Tibial artery (tissue), 4 donors: ENCODE measurements around the gene NEK4.

ENCODE experiments used
- DNase-seq, 2 donors: peaks; one replicate each; pipeline ENCODE4 v3.0.0-alpha.2; 2019
- H3K27ac ChIP-seq, 2 donors: fragments of 200-600 bp; sonication (generic) in 1 of 2; 1 replicate in 1 of 2; 2 replicates in 1 of 2; pipeline ENCODE4 v1.5.1; 2018 to 2019; ENCODE audit warnings: mild to moderate bottlenecking in 1 of 2
- H3K27me3 ChIP-seq, 2 donors: fragments of 200-600 bp; sonication (generic) in 1 of 2; one replicate each; pipeline versions ENCODE4 v1.5.1 to v1.6.0; 2016 to 2019
- H3K36me3 ChIP-seq, 3 donors: fragments of 200-600 bp; sonication (generic) in 2 of 3; one replicate each; pipeline ENCODE4 v1.5.1; 2016 to 2019; ENCODE audit warnings: mild to moderate bottlenecking in 2 of 3
- H3K4me1 ChIP-seq, 4 donors: fragments of 200-600 bp; sonication (generic) in 2 of 4; 1 replicate in 3 of 4; 2 replicates in 1 of 4; pipeline ENCODE4 v1.5.1; 2016 to 2019
- H3K4me3 ChIP-seq, 2 donors: fragments of 200-600 bp; sonication (generic) in 1 of 2; 1 replicate in 1 of 2; 2 replicates in 1 of 2; pipeline ENCODE4 v1.5.1; 2018 to 2019; ENCODE audit warnings: mild to moderate bottlenecking in 2 of 2
- H3K9me3 ChIP-seq, 3 donors: fragments of 200-600 bp; sonication (generic) in 1 of 3; one replicate each; pipeline ENCODE4 v1.5.1; 2016 to 2019
- CTCF ChIP-seq, 2 experiments: fragments of 200-600 bp in 1 of 2; fragments of 450-650 bp in 1 of 2; IDR thresholded peaks; one replicate each; pipeline ENCODE4 v1.5.1; 2017 to 2019; ENCODE audit warnings: antibody characterized with exemption in 2 of 2, mild to moderate bottlenecking in 1 of 2, moderate library complexity in 1 of 2
- intact Hi-C: fragments of 100-400 bp; cut with DNase I; formaldehyde crosslinking; loops from one replicate; pipeline ENCODE4 v1.15.0; 2023; ENCODE audit warnings: low total_unique reads

Gene NEK4

GRCh38 chr3:52704611-52705437 is 65.9 kb downstream of the NEK4 start:
- peaks cover 11 to 19% (median 18%) of the 10 kb centered on the region in 3 donors for H3K36me3 ChIP-seq
- intact Hi-C loops, result no loop called here
- H3K27me3 ChIP-seq, result no peaks in the 10 kb centered on the region
- DNase-seq, result peak in 1 of 2 donors; percentile 72
- H3K27ac ChIP-seq, result peak overlapping the region; percentile 92 to 95
- peaks cover 0 to 48% (median 33%) of the 10 kb centered on the region in 4 donors for H3K4me1 ChIP-seq
- H3K9me3 ChIP-seq, result no peaks in the 10 kb centered on the region
- H3K4me3 ChIP-seq, result peak overlapping the region; percentile 74 to 76
- TF ChIP-seq CTCF (IDR thresholded peaks at IDR 0.05), result no peak

- Histone ChIP-seq H3K4me3 (no peak overlapping the region), H3K9me3 (no peaks in the 10 kb centered on the region), H3K36me3 (peaks cover 14 to 18% (median 14%) of the 10 kb centered on the region in 3 donors), H3K27me3 (no peaks in the 10 kb centered on the region), H3K4me1 (peaks cover 0 to 48% (median 33%) of the 10 kb centered on the region in 4 donors), H3K27ac (peak overlapping the region in 1 of 2 donors; percentile 95)
- TF ChIP-seq CTCF (IDR thresholded peaks at IDR 0.05), result no peak
- no peak for DNase-seq
- intact Hi-C loops, result no loop called here
Observed at GRCh38 chr3:52703341-52703740, 67.4 kb downstream of the NEK4 start.

- no peak overlapping the region for H3K4me3 ChIP-seq
- no peak for TF ChIP-seq CTCF (IDR thresholded peaks at IDR 0.05)
- no peak overlapping the region for H3K27ac ChIP-seq
- no peaks in the 10 kb centered on the region for H3K9me3 ChIP-seq
- peaks cover 0 to 8% (median under 1%) of the 10 kb centered on the region in 4 donors for H3K4me1 ChIP-seq
- intact Hi-C loops, result no loop called here
- peaks cover 60 to 70% (median 67%) of the 10 kb centered on the region in 3 donors for H3K36me3 ChIP-seq
- no peaks in the 10 kb centered on the region for H3K27me3 ChIP-seq
- no peak for DNase-seq
Observed at GRCh38 chr3:52697632-52697965, 73.1 kb downstream of the NEK4 start.

GRCh38 chr3:52696830-52697631 is 73.7 kb downstream of the NEK4 start:
- peaks cover 64 to 76% (median 72%) of the 10 kb centered on the region in 3 donors for H3K36me3 ChIP-seq
- peaks cover 0 to 2% (median 0%) of the 10 kb centered on the region in 4 donors for H3K4me1 ChIP-seq
- H3K27me3 ChIP-seq, result no peaks in the 10 kb centered on the region
- no peaks in the 10 kb centered on the region for H3K9me3 ChIP-seq
- intact Hi-C loops, result no loop called here
- no peak for TF ChIP-seq CTCF (IDR thresholded peaks at IDR 0.05)
- no peak overlapping the region for H3K27ac ChIP-seq
- no peak overlapping the region for H3K4me3 ChIP-seq
- no peak for DNase-seq

GRCh38 chr3:52695798-52696671 is 74.7 kb downstream of the NEK4 start:
- no peak overlapping the region for H3K4me3 ChIP-seq
- intact Hi-C loops, result no loop called here
- H3K27ac ChIP-seq, result no peak overlapping the region
- no peak for TF ChIP-seq CTCF (IDR thresholded peaks at IDR 0.05)
- no peaks in the 10 kb centered on the region for H3K4me1 ChIP-seq
- no peak for DNase-seq
- no peaks in the 10 kb centered on the region for H3K9me3 ChIP-seq
- H3K27me3 ChIP-seq, result no peaks in the 10 kb centered on the region
- H3K36me3 ChIP-seq, result peaks cover 72 to 86% (median 82%) of the 10 kb centered on the region in 3 donors
